CD1c-positive myeloid dendritic cell (primary cell): ENCODE data around the gene KCNG1.
A peak's percentile ranks its signal among the peaks of the same experiment; 100 is the strongest.

Experiments used
- DNase-seq: peaks from one replicate; pipeline ENCODE4 v3.0.0-alpha.2; 2016; ENCODE audit errors: extremely low spot score

Gene KCNG1

DNA sequence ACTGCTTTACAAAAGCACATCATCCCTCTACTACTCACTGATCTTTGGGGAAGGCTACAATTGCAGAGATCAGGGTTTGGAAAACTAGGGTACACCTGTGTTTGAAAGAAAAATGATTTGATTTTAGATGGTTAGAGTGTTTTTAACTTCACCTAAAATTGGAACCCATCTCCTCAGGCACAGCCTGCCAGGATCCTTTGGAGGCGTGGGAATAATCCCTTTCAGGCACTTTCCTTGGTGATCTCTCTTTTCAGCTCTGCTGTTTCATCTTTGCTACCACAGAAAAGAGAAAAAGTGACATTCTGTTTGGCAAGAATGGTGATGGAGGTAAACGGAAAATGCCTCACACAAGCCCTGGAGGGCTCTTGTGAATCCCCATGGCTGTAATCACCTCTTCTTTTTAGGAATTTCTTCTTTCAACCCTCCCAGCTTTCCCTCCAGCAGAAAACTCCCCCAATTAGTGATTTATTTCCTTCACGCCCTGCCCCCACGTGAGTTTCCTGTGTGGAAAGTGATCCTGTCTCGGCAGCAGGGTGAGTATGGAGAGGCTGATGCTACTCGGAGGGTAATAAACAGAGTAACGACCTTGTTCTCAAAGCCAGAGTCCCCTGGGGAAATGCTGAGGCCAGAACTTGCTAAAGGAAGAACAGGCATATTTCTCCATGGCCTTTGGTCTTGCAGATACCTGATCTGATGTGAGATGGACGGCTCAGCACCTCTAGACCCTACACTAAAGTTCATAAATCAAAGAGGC lies 9.2 kb downstream of the KCNG1 start:
- DNase-seq, result no peak

DNA sequence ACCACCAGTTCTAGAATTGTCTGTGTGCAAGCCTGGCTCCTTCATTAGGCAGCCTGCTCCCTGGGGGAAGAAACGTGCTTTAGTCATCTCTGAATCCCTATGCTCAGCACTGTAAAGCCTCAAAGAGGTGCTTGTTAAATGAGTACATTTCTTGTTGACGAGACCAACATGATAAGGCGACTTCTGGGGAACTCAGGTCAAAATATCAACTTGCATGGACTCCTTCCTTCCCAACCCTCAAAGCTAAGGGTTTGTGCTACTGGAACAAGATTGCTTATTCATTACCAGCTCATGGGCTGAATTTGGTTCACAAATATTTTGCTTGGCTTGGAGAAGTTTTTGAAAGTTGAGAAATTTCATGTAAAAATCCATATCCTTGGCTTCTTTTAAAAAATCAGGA lies 10.6 kb downstream of the KCNG1 start:
- no peak for DNase-seq

DNA sequence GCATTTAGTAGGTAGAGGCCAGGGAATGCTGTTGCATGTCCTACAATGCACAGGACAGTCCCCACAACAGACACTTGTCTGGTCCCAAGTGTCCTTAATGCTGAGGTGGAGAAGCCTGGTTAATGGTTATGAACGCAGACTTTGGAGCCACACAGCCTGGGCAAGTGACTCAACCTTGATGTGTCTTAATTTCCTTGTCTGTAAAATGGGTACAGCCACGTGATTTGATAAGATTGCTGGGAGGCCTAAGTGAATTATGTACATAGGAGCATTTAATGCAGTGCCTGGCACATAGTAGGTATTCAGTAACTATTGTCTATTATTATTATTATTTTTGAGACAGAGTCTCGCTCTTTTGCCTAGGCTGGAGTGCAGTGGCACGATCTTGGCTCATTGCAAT lies 11.4 kb downstream of the KCNG1 start:
- no peak for DNase-seq

DNA sequence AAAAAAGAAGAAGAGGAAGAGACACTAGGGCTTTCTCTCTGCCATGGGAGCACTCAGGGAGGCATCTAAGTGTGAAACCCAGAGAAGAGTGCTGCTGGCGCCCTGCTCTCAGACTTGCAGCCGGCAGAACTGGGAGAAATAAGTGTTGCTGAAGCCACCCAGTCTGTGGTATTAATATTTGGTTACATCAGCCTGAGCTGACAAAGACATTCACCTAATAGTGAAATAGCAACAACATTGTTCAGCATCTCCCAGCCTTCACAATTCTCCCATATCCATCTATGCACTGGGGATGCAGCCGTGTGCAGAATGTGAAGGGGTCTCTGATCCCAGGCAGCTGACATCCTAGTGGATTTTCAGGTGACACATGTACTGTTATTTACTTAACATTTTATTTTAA lies 12.0 kb downstream of the KCNG1 start:
- no peak for DNase-seq

DNA sequence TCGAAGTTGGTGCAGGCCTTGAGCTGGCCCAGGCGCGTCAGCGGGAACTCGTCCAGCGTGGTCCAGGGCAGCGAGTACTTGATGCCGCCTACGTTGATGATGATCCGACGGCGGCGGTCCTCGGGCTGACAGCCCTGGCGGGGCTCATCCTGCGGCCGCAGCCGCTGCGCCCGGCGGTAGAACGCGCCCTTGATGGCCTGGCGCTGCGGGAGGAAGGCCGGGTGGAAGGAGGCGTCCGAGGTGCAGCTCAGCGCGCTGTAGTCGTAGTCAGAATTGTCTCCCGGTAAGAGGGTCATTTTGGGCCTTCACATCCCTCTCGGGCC lies 12.9 kb downstream of the KCNG1 start:
- DNase-seq, result no peak

DNA sequence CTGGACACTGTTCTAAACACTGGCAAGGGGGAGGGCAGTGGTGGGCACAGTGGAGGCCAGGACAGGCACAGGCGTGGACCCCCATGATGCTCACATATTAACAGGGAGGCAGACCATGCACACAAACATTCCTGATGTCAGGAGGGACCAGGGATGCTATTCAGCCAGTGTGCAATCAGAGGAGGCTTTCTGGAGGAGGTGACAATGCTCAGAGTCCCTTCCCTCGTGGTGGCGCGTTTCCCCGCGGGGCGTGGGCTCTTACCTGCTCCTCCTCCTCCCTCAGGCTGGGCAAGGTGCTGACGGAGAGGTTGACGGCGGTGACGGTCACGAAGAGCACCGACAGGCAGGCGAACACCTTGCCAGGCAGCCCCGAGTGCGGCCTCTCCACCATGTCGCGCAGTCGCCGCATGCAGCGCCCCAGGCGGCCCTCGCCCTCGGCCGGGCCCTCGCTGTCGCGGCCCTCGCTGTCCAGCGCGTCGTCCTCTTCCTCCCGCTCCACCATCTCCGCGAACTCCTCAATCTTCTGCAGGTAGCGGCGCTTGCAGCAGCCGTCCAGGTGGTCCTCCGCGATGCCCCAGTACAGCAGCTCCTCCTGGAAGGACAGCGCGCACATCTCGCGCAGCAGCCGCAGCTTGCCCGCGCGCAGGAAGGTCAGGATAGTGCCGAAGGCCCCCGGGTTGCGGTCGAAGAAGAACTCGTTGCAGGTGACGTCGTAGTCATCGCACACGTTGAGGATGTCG lies 13.4 kb downstream of the KCNG1 start:
- DNase-seq, result no peak

DNA sequence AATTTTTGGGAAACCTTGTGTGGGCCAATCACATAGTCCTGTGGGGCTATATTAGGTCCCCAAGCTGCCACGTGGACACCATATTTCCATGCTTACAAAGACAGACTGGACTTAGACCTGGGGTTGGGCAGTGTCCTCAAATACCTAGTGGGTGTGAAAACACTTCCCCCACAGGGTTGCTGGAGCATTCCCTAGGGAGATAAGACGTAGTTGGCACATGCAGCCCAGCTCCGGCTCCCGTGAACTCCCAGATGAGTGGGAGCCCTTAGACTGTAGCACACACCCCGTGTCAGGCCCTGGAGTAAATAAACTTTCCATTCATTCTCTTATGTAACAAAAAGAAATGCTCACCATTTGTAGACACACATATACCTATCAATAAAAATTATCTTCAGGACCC lies 14.2 kb downstream of the KCNG1 start:
- DNase-seq, result no peak

DNA sequence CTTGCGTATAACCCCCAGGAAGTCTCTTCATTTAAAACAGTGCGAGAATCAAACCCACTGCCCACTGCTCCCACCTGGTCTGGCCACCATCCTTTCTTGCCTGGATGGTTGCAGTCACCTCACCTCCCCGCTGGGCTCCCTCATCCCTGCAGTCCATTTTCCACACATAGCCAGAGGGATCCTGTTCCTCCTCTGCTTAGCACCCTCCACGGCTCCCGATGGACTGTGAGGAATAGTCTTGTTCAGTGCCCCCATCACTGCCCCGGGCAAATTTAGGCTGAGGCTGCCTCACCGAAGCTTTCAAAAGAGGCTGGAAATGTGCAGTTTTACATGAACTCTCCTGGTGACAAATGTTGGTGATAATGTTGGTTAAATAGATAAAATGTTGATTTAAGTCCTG lies 17.7 kb downstream of the KCNG1 start:
- DNase-seq, result no peak

DNA sequence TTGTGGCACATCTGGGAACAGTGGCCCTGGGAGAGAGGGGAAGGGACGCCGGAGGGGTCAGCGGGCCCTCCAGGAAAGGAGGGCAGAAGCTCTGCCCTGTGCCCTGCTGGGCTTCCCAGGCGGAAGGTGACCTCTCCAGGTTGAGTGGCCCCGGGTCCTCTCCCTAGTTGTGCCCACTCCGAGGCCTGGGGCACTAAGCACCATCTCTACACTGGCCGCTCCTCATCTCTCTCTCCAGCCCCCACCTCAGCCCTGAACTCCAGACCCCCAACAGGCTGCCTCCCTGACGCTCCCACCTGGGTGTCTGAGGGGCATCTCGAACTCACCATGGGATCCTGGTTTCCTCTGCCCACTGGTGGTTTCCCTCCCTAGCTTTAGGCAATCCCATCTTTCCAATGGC lies 18.1 kb downstream of the KCNG1 start:
- no peak for DNase-seq

DNA sequence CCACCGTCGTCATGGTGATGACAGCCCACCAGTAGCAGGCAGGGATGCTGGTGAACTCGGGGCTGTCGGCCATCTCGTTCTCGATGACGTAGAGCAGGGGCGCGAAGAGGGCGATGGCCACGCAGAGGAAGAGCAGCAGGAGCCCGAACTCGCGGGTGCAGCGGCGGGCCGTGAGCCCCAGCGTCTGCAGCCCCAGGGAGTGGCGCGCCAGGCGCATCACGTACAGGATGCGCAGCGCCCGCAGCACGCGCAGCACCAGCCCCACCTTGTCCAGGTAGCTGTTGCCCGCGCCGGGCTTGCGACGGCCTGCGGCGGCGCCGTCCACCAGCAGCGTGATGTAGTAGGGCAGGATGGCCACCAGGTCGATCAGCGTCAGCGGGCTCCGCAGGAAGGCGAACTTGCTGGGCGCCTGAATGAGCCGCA lies 18.6 kb downstream of the KCNG1 start:
- DNase-seq, result no peak

DNA sequence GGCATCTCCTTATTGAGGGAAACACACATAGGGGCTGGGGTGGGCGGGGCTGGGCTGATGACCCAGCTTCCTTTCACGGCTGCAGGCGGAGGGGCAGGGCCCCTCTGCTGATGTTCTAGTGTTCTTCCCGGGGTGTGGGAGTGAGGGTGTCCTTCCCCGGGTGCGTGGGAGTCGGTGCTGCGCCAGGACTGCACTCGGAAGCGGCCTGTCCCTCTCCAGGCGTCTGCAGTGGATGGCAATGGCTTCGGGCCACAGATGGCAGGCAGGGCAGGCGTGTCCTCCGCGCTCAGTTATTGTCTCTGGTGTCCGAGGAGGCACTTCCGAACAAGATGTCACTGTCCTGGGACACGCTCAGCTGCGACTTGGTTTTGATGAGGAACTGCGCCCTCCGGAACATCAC lies 19.2 kb downstream of the KCNG1 start:
- DNase-seq, result no peak

DNA sequence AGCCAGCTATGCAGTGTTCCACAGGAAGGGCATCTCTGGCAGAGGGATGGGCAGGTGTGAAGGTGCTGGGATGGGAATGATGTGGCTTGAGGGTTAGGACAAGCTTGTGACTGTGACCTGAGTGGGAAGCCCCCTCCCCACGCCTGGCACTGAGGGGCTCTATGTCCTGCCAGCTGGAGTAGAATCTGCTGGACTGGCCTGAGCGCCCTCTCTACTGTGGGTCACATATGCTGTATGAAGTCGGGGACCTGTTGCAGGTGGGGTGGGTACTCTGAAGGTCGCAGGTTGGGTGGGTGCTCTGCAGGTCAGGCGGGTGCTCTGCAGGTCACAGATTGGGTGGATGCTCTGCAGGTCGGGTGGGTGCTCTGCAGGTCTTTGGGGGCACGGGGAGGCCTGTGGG lies 20.3 kb downstream of the KCNG1 start:
- DNase-seq, result no peak

DNA sequence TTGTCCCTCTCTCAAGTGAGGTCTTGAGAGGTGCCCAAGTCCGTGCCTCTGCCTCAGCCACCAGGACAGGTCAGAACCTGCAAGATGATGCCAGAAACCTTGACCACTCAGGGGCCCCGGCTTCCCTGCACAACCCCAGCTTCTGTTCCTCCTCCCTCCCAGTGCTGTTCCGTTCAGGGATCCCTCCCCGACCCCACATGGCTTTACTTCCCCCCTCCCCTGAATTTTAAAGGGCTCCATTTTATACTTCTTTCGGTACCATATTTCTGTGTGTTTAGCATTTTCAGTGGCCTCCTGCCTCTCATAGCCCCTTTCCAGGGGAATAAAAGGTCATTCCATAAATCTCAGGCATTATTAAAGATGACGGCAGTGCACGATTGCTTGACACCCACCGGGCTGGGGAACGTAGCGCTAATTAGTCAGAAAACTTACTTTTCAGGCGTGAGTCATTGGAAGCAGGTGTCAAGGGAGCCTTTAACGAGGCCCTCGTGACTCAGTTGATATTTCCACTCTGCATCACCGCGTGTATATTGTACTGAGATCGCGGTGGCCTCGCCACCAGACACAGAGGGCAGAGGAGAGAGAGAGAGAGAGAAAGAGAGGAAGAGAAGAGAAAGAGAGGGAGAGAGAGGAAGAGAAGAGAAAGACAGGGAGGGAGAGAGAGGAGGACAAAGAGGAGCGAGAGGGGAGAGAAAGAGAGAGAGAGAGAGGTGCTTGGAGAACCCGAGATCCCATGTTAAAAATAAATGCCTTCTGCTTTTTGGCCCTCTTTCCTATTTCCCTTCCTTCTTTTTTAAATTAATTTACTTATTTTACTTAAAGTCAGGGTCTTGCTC lies 21.3 kb downstream of the KCNG1 start:
- DNase-seq, result no peak

DNA sequence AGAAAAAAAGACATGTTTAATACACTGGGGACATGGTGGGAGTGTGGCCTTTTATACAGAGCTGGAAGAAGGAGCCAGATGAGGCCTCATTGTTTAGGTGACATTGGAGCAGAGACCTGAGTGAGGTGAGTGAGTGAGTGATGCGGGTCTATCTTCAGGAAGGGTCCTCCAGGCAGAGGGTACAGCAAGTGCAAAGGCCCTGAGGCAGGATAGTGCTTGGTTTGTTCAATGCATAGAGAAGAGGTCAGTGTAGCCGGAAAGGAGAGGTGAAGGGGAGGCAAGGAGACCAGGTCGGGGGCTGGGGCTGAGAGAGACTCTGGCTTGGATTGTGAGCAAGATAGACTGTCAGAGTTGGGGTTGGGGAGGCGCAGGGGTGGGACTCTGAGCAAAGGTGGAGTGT lies 23.6 kb downstream of the KCNG1 start:
- DNase-seq, result no peak

DNA sequence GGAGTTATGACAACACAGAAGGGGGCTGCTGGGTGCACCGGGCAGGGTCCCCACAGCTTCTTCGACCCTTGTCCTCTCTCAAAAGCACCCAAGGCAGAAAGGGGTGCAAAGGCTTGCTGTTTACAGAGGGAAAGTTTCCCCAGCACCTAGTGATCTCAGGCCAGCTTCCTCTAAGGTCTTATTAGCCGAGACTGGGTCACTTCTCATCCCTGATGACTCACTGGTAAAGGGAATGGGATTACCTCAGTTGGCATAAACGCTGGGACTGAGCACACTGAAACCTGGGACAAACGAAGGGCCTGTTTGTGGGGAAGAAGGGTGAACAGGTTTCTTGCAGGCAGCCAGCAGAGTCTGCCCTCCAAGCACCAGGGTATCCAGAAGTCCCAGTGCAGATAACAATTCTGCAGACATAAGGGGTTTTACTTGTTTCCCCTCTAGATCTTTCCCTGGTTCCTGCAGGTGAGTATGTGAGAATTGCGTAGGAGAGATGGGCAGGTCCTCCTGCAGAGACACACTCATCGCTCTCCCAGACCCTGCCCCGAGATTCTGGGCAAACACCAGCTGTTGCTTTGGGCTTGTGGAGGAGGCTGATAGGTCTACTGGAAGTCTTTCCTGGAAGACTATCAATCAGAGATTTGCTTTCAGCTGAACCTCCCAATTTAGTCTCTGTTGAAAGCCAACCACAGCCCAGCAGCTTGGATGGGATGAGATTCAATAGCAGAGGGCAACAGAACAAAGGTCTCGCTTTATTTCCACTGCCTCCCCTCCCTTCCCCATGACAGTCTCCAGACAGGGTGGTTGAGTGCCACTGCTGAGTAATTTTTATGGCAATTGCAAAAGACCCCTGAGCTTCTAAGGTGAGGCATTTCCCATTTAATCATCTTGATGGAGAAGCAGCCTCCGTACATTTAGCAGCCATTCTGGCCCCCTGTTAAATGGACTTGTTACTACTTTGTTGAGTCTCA lies 25.7 kb downstream of the KCNG1 start:
- DNase-seq, result no peak

DNA sequence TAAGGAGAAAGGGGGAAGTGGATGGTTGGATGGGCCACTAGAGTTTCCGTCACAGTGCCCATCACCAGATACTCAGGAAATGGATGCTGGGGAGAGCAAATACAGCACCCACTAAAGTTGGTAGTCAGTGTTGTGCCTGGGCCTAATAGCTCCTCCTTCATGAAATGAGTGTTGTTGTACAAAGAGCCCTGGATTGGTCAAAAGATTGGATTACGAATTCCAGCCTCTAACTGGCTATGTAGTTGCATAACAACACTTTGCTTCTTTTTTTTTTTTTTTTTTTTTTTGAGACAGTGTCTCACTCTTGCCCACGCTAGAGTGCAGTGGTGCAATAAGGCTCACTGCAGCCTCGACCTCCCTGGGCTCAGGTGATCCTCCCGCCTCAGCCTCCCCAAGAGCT lies 27.4 kb downstream of the KCNG1 start:
- no peak for DNase-seq

DNA sequence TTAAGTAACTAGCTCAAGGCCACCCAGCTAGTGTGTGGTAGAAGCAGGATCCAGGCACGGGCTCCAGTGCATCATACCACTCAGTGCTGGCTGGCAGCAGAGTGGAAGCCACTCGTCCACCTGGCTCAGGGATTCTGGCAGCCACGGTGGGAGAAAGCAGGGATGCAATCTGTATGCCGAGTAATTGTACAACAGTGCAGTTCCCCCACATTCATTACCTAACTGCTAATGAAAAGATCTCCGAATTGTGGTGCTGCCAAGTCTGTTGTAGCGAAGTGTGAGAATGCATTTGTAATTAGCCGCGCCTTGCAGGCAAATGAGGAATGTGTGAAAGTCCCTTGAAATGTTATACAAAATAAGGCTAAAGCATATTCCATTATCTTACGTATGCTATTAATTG lies 29.0 kb downstream of the KCNG1 start:
- no peak for DNase-seq

DNA sequence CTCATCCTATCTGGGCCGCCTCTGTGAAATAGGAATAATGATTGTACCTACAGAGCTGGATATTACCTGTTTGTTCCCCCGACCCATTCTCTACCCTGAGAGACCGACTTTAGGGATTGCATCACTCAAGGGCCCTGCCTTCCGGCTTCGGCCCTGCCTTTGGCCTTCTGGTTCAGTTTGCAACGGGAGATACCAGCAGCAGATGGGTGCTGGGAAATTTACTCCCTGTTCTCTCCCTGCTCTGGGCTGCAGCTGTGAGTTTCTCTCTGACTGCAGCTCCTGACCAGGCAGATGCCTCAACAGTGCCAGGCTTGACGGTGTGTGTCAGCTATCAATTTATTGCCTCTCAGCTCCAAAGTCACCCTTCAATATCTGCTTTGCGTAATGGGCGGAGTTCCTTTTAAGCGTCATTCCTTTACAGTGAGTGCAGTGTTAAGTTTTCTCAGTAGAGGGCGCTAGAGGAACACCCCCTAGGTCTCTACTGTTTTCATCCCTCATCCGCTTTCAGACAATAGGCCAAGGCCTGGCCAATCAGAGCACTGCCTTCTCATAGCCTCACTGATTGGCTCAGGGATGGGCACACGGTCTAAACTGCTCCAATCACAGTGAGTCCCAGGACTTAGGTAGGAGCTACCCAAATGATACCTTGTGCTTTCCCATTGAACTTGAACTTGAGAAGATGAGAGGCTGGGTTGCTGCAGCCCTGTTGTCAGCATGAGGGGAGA lies 30.0 kb downstream of the KCNG1 start:
- DNase-seq, result peak; percentile 69

DNA sequence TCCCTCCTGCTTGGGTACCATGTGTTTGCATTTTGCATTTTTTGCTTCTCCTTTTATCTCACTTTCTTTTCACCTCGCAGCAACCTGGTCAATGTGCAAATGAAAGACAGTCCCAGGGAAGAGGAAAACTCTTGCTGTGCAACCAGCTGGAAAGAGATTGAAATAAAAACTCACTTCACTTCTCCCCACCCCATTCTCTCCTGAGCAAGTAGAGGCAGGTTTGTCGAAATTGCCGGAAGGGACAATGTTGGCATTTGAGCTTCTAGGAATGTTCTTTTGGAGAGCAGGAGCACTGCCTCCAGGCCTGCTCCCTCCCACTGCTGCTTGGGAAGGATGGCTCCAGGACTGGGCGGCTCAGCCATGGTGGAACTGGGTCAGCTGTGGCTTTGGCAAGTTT lies 30.6 kb downstream of the KCNG1 start:
- DNase-seq, result no peak

DNA sequence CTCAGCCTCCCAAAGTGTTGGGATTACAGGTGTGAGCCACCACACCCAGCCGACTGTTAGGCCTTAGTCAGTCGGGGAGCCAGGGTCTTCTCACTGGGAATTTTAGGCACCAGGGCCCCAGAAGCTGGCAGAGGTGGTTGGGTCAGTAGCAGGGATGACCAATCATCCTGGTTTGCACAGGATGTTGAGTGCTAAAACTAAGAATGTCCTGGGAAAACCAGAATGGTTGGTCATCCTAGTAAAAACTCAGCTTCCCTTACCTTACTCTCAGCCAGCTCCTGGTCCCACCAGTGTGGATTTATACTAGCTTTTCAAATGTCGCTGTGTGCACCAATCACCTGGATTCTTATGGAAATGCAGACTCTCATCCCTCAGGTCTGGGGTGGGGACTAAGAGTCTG lies 31.8 kb downstream of the KCNG1 start:
- no peak for DNase-seq
